H1 (cell line): ENCODE data around the gene CDRT4. TPM values are rescaled to one million over a fixed set of nuclear protein-coding genes. Genes with fewer than 3 reads are reported as not detected.

Source experiments
- CTCF ChIA-PET: fragments of 300-600 bp; sonication (Branson Sonifier 250); formaldehyde crosslinking; loops from one replicate; lab custom pipeline; 2021; ENCODE audit not compliant: partially characterized antibody; lab: Charles Lee
- POLR2A ChIA-PET: fragments of 300-600 bp; sonication (Branson Sonifier 250); formaldehyde crosslinking; loops from one replicate; lab custom pipeline; 2021; ENCODE audit warnings: inconsistent platforms; ENCODE audit not compliant: partially characterized antibody; lab: Charles Lee
- DNase-seq, 2 experiments: peaks; one replicate each; pipeline versions ENCODE4 v3.0.0 to v3.0.0-alpha.2; 2010 to 2022; ENCODE audit warnings: low spot score in 2 of 2, low read depth in 1 of 2, mixed read lengths in 1 of 2
- FAIRE-seq: peaks from 2 replicates; lab custom pipeline; 2011; peaks lifted over from hg19 to GRCh38; lab: Jason Lieb, UNC
- H2AFZ ChIP-seq: 2 replicates; pipeline ENCODE4 v1.8.1; 2012; ENCODE audit warnings: low read length, inconsistent platforms
- H2AK5ac ChIP-seq: 2 replicates; pipeline ENCODE4 v1.6.1; 2013; ENCODE audit warnings: low read depth, low read length
- H2BK120ac ChIP-seq: replicated peaks from 2 replicates; pipeline ENCODE3; 2013; ENCODE audit warnings: low read depth, low read length, inconsistent platforms
- H2BK12ac ChIP-seq: 2 replicates; pipeline ENCODE4 v1.6.1; 2013; ENCODE audit warnings: low read depth, low read length
- H2BK15ac ChIP-seq: 2 replicates; pipeline ENCODE4 v1.6.1; 2013; ENCODE audit warnings: low read length
- H2BK20ac ChIP-seq: 2 replicates; pipeline ENCODE4 v1.6.1; 2013; ENCODE audit warnings: low read length
- H2BK5ac ChIP-seq: 2 replicates; pipeline ENCODE4 v1.6.1; 2013; ENCODE audit warnings: low read depth, low read length
- H3K14ac ChIP-seq: 2 replicates; pipeline ENCODE4 v1.6.1; 2013; ENCODE audit warnings: inconsistent platforms; ENCODE audit not compliant: insufficient read length
- H3K18ac ChIP-seq: 2 replicates; pipeline ENCODE4 v1.6.1; 2013; ENCODE audit warnings: low read length; ENCODE audit errors: extremely low read depth
- H3K23ac ChIP-seq: 2 replicates; pipeline ENCODE4 v1.6.1; 2013; ENCODE audit warnings: inconsistent platforms; ENCODE audit not compliant: insufficient read length
- H3K23me2 ChIP-seq: 2 replicates; pipeline ENCODE4 v1.6.1; 2013; ENCODE audit warnings: low read depth, low read length
- H3K27ac ChIP-seq: 2 replicates; pipeline ENCODE4 v1.6.1; 2011; ENCODE audit warnings: low read depth, low read length, inconsistent platforms
- H3K27me3 ChIP-seq, 4 experiments: replicated peaks in 1 of 4; 1 replicate in 1 of 4; 2 replicates in 3 of 4; pipeline versions ENCODE4 v1.6.1 to v1.8.1; 2011 to 2013; ENCODE audit warnings: low read length in 3 of 4, mild to moderate bottlenecking in 3 of 4, inconsistent platforms in 2 of 4, mixed read lengths in 2 of 4, moderate library complexity in 1 of 4; ENCODE audit not compliant: control insufficient read depth in 3 of 4, insufficient read depth in 3 of 4; ENCODE audit errors: extremely low read depth in 1 of 4
- H3K36me3 ChIP-seq, 4 experiments: 2 replicates each; pipeline versions ENCODE4 v1.6.1 to v1.8.1; 2011 to 2013; ENCODE audit warnings: mild to moderate bottlenecking in 4 of 4, low read length in 3 of 4, moderate library complexity in 2 of 4, control low read depth in 1 of 4, inconsistent platforms in 1 of 4; ENCODE audit not compliant: insufficient read depth in 4 of 4, control insufficient read depth in 2 of 4
- H3K4ac ChIP-seq: replicated peaks from 2 replicates; pipeline ENCODE3; 2013; ENCODE audit warnings: low read length, low read depth, mixed read lengths, inconsistent platforms; ENCODE audit not compliant: insufficient read length
- H3K4me1 ChIP-seq, 4 experiments: replicated peaks in 1 of 4; 1 replicate in 1 of 4; 2 replicates in 3 of 4; pipeline versions ENCODE4 v1.6.1 to v1.8.1; 2011 to 2013; ENCODE audit warnings: low read length in 3 of 4, inconsistent platforms in 2 of 4, mixed read lengths in 1 of 4; ENCODE audit not compliant: insufficient read depth in 4 of 4, control insufficient read depth in 3 of 4
- H3K4me2 ChIP-seq, 2 experiments: 2 replicates each; pipeline versions ENCODE4 v1.6.1 to v1.8.1; 2011 to 2013; ENCODE audit warnings: low read depth in 2 of 2, low read length in 2 of 2, control low read depth in 1 of 2, inconsistent platforms in 1 of 2, mild to moderate bottlenecking in 1 of 2; ENCODE audit not compliant: insufficient read depth in 1 of 2
- H3K4me3 ChIP-seq, 4 experiments: fragments of 200-600, 300-600 bp in 1 of 4; sonication (generic), shearing (Covaris generic), sonication (Bioruptor Twin) in 1 of 4; 2 replicates each; pipeline versions ENCODE4 v1.5.1 to v1.8.1; 2011 to 2016; ENCODE audit warnings: low read length in 4 of 4, low read depth in 3 of 4, control low read depth in 2 of 4, inconsistent platforms in 2 of 4, mild to moderate bottlenecking in 2 of 4, mixed read lengths in 1 of 4, moderate library complexity in 1 of 4; ENCODE audit not compliant: insufficient read depth in 2 of 4; ENCODE audit errors: extremely low read depth in 1 of 4
- H3K56ac ChIP-seq: replicated peaks from 2 replicates; pipeline ENCODE3; 2013; ENCODE audit warnings: low read depth, mild to moderate bottlenecking, mixed read lengths, low read length, inconsistent platforms; ENCODE audit not compliant: insufficient read length
- H3K79me1 ChIP-seq: 2 replicates; pipeline ENCODE4 v1.6.1; 2013; ENCODE audit warnings: low read depth, low read length, control low read depth
- H3K79me2 ChIP-seq, 2 experiments: 2 replicates each; pipeline versions ENCODE4 v1.6.1 to v1.8.1; 2012 to 2013; ENCODE audit warnings: low read length in 2 of 2, mild to moderate bottlenecking in 2 of 2, inconsistent platforms in 1 of 2; ENCODE audit not compliant: insufficient read depth in 2 of 2, control insufficient read depth in 1 of 2
- H3K9ac ChIP-seq, 4 experiments: replicated peaks in 1 of 4; 1 replicate in 1 of 4; 2 replicates in 3 of 4; pipeline versions ENCODE4 v1.6.1 to v1.8.1; 2011 to 2013; ENCODE audit warnings: low read depth in 3 of 4, low read length in 3 of 4, control low read depth in 2 of 4, mild to moderate bottlenecking in 2 of 4, moderate library complexity in 2 of 4, inconsistent platforms in 1 of 4; ENCODE audit errors: extremely low read depth in 1 of 4
- H3K9me3 ChIP-seq, 2 experiments: 2 replicates each; pipeline versions ENCODE4 v1.6.1 to v1.8.1; 2012 to 2013; ENCODE audit warnings: mild to moderate bottlenecking in 2 of 2, moderate library complexity in 2 of 2, control low read depth in 1 of 2, inconsistent platforms in 1 of 2, low read depth in 1 of 2, low read length in 1 of 2, mixed read lengths in 1 of 2; ENCODE audit not compliant: insufficient read depth in 2 of 2
- H4K20me1 ChIP-seq, 2 experiments: replicated peaks in 1 of 2; 2 replicates each; pipeline versions ENCODE3 to v1.8.1; 2011 to 2013; ENCODE audit warnings: inconsistent platforms in 2 of 2, low read length in 2 of 2, mild to moderate bottlenecking in 1 of 2; ENCODE audit not compliant: insufficient read depth in 2 of 2, control insufficient read depth in 1 of 2
- H4K5ac ChIP-seq: 2 replicates; pipeline ENCODE4 v1.6.1; 2013; ENCODE audit warnings: low read length, low read depth, mixed read lengths, inconsistent platforms; ENCODE audit not compliant: insufficient read length
- H4K8ac ChIP-seq: 2 replicates; pipeline ENCODE4 v1.8.0; 2013; ENCODE audit warnings: mild to moderate bottlenecking, moderate library complexity, low read length, inconsistent platforms; ENCODE audit not compliant: insufficient read depth; ENCODE audit errors: extremely low read depth
- H4K91ac ChIP-seq: replicated peaks from 2 replicates; pipeline ENCODE3; 2013; ENCODE audit warnings: low read length, mixed read lengths, inconsistent platforms; ENCODE audit not compliant: insufficient read length
- ZNF274 ChIP-seq: IDR thresholded peaks from 2 replicates; pipeline ENCODE4 v1.7.0; 2012; ENCODE audit warnings: low read length, borderline replicate concordance; ENCODE audit errors: extremely low read depth
- WGBS, 2 experiments: shearing (Covaris generic) in 1 of 2; methylation state at CpG; one replicate each; pipeline versions ENCODE4 v1.1.6 to v1.1.7; 2013 to 2015; ENCODE audit warnings: low lambda C conversion rate in 2 of 2, mixed read lengths in 2 of 2, inconsistent platforms in 1 of 2, low coverage in 1 of 2, missing lambda C conversion rate in 1 of 2; ENCODE audit not compliant: insufficient replicate concordance in 2 of 2, insufficient coverage in 1 of 2, insufficient read length in 1 of 2; ENCODE audit errors: extremely low coverage in 1 of 2, missing lambda C conversion rate in 1 of 2; 5-methylcytosine and 5-hydroxymethylcytosine counted together
- polyA plus RNA-seq, 7 experiments: library from polyadenylated mRNA; depleted of rRNA in 3 of 7; stranded (reverse) in 5 of 7; unstranded in 2 of 7; fragments of >200 nt in 5 of 7; fragments of 200-250 nt in 2 of 7; gene quantifications; 1 replicate in 5 of 7; 2 replicates in 1 of 7; 4 replicates in 1 of 7; pipeline versions ENCODE4 v1.2.1 to v1.2.3, GENCODE V29; 2011 to 2013; ENCODE audit warnings: missing spikeins in 2 of 7, mixed read lengths in 2 of 7
- total RNA-seq: library from RNA; stranded (reverse); fragmentation: NEBNext Ultra II Directional; extraction: Animal tissue kit (Norgen Biotek cat#: 25700); gene quantifications from 2 replicates; pipeline ENCODE4 v1.2.1, GENCODE V29; 2021

The CDRT4 gene
- total and polyA plus RNA-seq, 2 of the 8 experiments (the other 6 are each of a cell fraction or from before 2014, with no cell fraction given): 2.6 to 5.6 TPM

- Histone ChIP-seq H3K36me3 (peaks cover 0 to 4% (median under 1%) of the 10 kb centered on the region in 4 experiments; a peak in 5 of 8 replicates), H2AK5ac (no peak overlapping the region), H4K20me1 (no peaks in the 10 kb centered on the region), H3K4me1 (no peaks in the 10 kb centered on the region), H3K23me2 (no peaks in the 10 kb centered on the region), H3K4me3 (no peak overlapping the region), H4K8ac (no peak overlapping the region), H3K9ac (no peak overlapping the region), H2BK20ac (no peak overlapping the region), H3K56ac (no peak overlapping the region), H2BK12ac (no peak overlapping the region), H3K23ac (no peak overlapping the region), H3K18ac (no peak overlapping the region), H3K79me1 (no peaks in the 10 kb centered on the region; the same call in 1 of the 2 replicates), H3K4me2 (no peak overlapping the region), H3K9me3 (peaks cover 3% of the 10 kb centered on the region in 2 experiments; a peak in 1 of 4 replicates), H2AFZ (no peak overlapping the region), H3K4ac (no peak overlapping the region), H3K27ac (no peak overlapping the region), H2BK5ac (no peak overlapping the region), H4K5ac (no peak overlapping the region), H4K91ac (no peak overlapping the region), H3K27me3 (no peaks in the 10 kb centered on the region)
- POLR2A ChIA-PET: no interaction called here
- FAIRE-seq (no peak), DNase-seq (no peak)
- 80% methylated on average over 3 of the region's 3 CpGs; no CpG with 5 or more reads in 1 of the 2 experiments for WGBS, 2 experiments
- CTCF ChIA-PET: interaction anchor here (0.9 kb wide), 1 partner anchor 14 kb away, joined by 3 read pairs; no protein-coding TSS in a partner anchor
- no peak for TF ChIP-seq ZNF274
- TF ChIP-seq, all 59 proteins: peak for 0
- H3K14ac ChIP-seq: no peak overlapping the region
- no peak overlapping the region for H2BK15ac ChIP-seq
- no peaks in the 10 kb centered on the region for H3K79me2 ChIP-seq
- no peak overlapping the region for H2BK120ac ChIP-seq
These were observed 15.7 kb downstream of the CDRT4 start for GRCh38 chr17:15451680-15452079.
